Measurements from ENCODE around the gene G6PC2.

G6PC2 gene

GRCh38 chr2:168939918-168940317, 38.8 kb downstream of the G6PC2 start:
- H3K27ac ChIP-seq: no peak overlapping the region
- no peak for DNase-seq (ENCODE audit: low read depth, low spot score)

- no peak for DNase-seq (ENCODE audit: low read depth, low spot score)
- H3K27ac ChIP-seq: no peak overlapping the region
Measured at GRCh38 chr2:168941297-168941696, 40.2 kb downstream of the G6PC2 start.

GRCh38 chr2:168944065-168944464, 43.0 kb downstream of the G6PC2 start:
- H3K27ac ChIP-seq: no peak overlapping the region
- no peak for DNase-seq (ENCODE audit: low read depth, low spot score)

- H3K27ac ChIP-seq: no peak overlapping the region
- DNase-seq (ENCODE audit: low read depth, low spot score): no peak
Measured at GRCh38 chr2:168945508-168945907, 44.4 kb downstream of the G6PC2 start.

- no peak for DNase-seq (ENCODE audit: low read depth, low spot score)
Measured at GRCh38 chr2:168948621-168949212, 47.6 kb downstream of the G6PC2 start.

GRCh38 chr2:168949324-168949723, 48.2 kb downstream of the G6PC2 start:
- DNase-seq (ENCODE audit: low read depth, low spot score): no peak
- H3K27ac ChIP-seq: no peak overlapping the region

More at GRCh38 chr2:168948621-168949212, 47.6 kb downstream of the G6PC2 start:
- no peak overlapping the region for H3K27ac ChIP-seq

- H3K27ac ChIP-seq: no peak overlapping the region
- DNase-seq (ENCODE audit: low read depth, low spot score): no peak
Measured at GRCh38 chr2:168951871-168952270, 50.8 kb downstream of the G6PC2 start.

GRCh38 chr2:168952424-168952823, 51.3 kb downstream of the G6PC2 start:
- DNase-seq (ENCODE audit: low read depth, low spot score): no peak

GRCh38 chr2:168954256-168954655, 53.2 kb downstream of the G6PC2 start:
- no peak overlapping the region for H3K27ac ChIP-seq
- no peak for DNase-seq (ENCODE audit: low read depth, low spot score)

More at GRCh38 chr2:168952424-168952823, 51.3 kb downstream of the G6PC2 start:
- H3K27ac ChIP-seq: no peak overlapping the region

- DNase-seq (ENCODE audit: low read depth, low spot score): no peak
- no peak overlapping the region for H3K27ac ChIP-seq
Measured at GRCh38 chr2:168955321-168955720, 54.2 kb downstream of the G6PC2 start.

GRCh38 chr2:168956392-168956791, 55.3 kb downstream of the G6PC2 start:
- H3K27ac ChIP-seq: no peak overlapping the region
- DNase-seq (ENCODE audit: low read depth, low spot score): no peak

Measured in epithelial cell of prostate (primary cell).